A549 (cell line): ENCODE results near the gene PDCD2L. TPM values are rescaled to one million over a fixed set of nuclear protein-coding genes. Genes with fewer than 3 reads are reported as not detected.

Experiments used
- ATAC-seq, 2 experiments: fragments of 200-7000 bp in 1 of 2; fragments of >200 bp in 1 of 2; cut with Nextera tagmentation in 1 of 2; cut with Tn5 transposase in 1 of 2; 3 replicates each; pipeline versions ENCODE4 v1.8.0 to v1.9.1; 2018 to 2020; ENCODE audit warnings: mild to moderate bottlenecking in 1 of 2, moderate library complexity in 1 of 2
- CTCF ChIA-PET: fragments of 300-600 bp; sonication (Branson Sonifier 250); formaldehyde crosslinking; extraction: SDS; loops from one replicate; lab custom pipeline; 2021; ENCODE audit warnings: antibody characterized with exemption, inconsistent platforms; lab: Yijun Ruan, JAX
- POLR2A ChIA-PET: fragments of 350-600 bp; formaldehyde crosslinking; extraction: SDS; loops from one replicate; lab custom pipeline; 2021; ENCODE audit warnings: antibody characterized with exemption, inconsistent platforms; lab: Yijun Ruan, JAX
- DNase-seq, 2 experiments: peaks; one replicate each; pipeline versions ENCODE4 v3.0.0 to v3.0.0-alpha.2; 2011 to 2016; ENCODE audit warnings: low read depth in 1 of 2, low spot score in 1 of 2
- FAIRE-seq: peaks from 2 replicates; lab custom pipeline; 2011; peaks lifted over from hg19 to GRCh38; lab: Jason Lieb, UNC
- H3K27ac ChIP-seq, 2 experiments: fragments of >200 bp; sonication (Bioruptor Twin); formaldehyde crosslinking; 3 replicates each; pipeline ENCODE4 v1.5.1; 2016 to 2017
- H3K4me1 ChIP-seq: fragments of >200 bp; sonication (Bioruptor Twin); formaldehyde crosslinking; 3 replicates; pipeline ENCODE4 v1.6.1; 2016
- H3K4me2 ChIP-seq: fragments of >200 bp; sonication (Bioruptor Twin); formaldehyde crosslinking; 3 replicates; pipeline ENCODE4 v1.6.1; 2016
- H3K4me3 ChIP-seq: fragments of >200 bp; sonication (Bioruptor Twin); formaldehyde crosslinking; 3 replicates; pipeline ENCODE4 v1.5.1; 2016
- H3K9me3 ChIP-seq: fragments of >200 bp; sonication (Bioruptor Twin); formaldehyde crosslinking; 3 replicates; pipeline ENCODE4 v1.6.1; 2016
- BHLHE40 ChIP-seq: IDR thresholded peaks from 2 replicates; pipeline ENCODE4 v1.6.1; 2012; ENCODE audit warnings: low read depth, low read length, inconsistent platforms
- CEBPB ChIP-seq, 2 experiments: fragments of >200 bp in 1 of 2; sonication (Bioruptor Twin) in 1 of 2; formaldehyde crosslinking in 1 of 2; IDR thresholded peaks; 2 replicates each; pipeline ENCODE4 v1.6.1; 2012 to 2016
- CTCF ChIP-seq: fragments of >200 bp; sonication (Bioruptor Twin); formaldehyde crosslinking; IDR thresholded peaks from 3 replicates; pipeline ENCODE4 v1.5.1; 2016
- ELK1 ChIP-seq: fragments of 150-350 bp; IDR thresholded peaks from 2 replicates; pipeline ENCODE4 v1.6.1; 2014; ENCODE audit warnings: low read depth, mild to moderate bottlenecking, low read length
- GATA3 ChIP-seq: IDR thresholded peaks from 2 replicates; pipeline ENCODE4 v1.6.1; 2012; ENCODE audit warnings: borderline replicate concordance
- HES2 ChIP-seq: fragments of >200 bp; sonication (Bioruptor Twin); formaldehyde crosslinking; IDR thresholded peaks from 2 replicates; pipeline ENCODE4 v1.6.1; 2016
- HMGXB4 ChIP-seq: fragments of 250-450 bp; sonication (Bioruptor Pico); IDR thresholded peaks from 2 replicates; pipeline ENCODE4 v1.5.0; 2021; ENCODE audit warnings: mild to moderate bottlenecking, moderate library complexity, borderline replicate concordance
- HOXA7 ChIP-seq: fragments of 250-450 bp; sonication (Bioruptor Pico); IDR thresholded peaks from 2 replicates; pipeline ENCODE4 v1.5.0; 2020; ENCODE audit warnings: mild to moderate bottlenecking, moderate library complexity
- HOXB5 ChIP-seq: fragments of 250-450 bp; sonication (Bioruptor Pico); IDR thresholded peaks from 2 replicates; pipeline ENCODE4 v1.5.0; 2020; ENCODE audit warnings: mild to moderate bottlenecking, moderate library complexity
- JUNB ChIP-seq: fragments of >200 bp; sonication (Bioruptor Twin); formaldehyde crosslinking; IDR thresholded peaks from 2 replicates; pipeline ENCODE4 v1.6.1; 2016
- NPAS2 ChIP-seq: fragments of 250-450 bp; sonication (Bioruptor Pico); IDR thresholded peaks from 2 replicates; pipeline ENCODE4 v1.8.0; 2022; ENCODE audit warnings: mild to moderate bottlenecking, moderate library complexity, borderline replicate concordance
- PHF8 ChIP-seq: fragments of 200-600 bp; sonication (generic); IDR thresholded peaks from 2 replicates; pipeline ENCODE4 v1.6.1; 2016; ENCODE audit warnings: low read depth, mild to moderate bottlenecking, antibody characterized with exemption, moderate library complexity, borderline replicate concordance
- RARB ChIP-seq: fragments of 250-450 bp; sonication (Bioruptor Pico); IDR thresholded peaks from 2 replicates; pipeline ENCODE4 v1.8.0; 2021; ENCODE audit warnings: mild to moderate bottlenecking, moderate library complexity
- REST ChIP-seq: fragments of 200-600 bp; sonication (generic); IDR thresholded peaks from 2 replicates; pipeline ENCODE4 v1.6.1; 2016; ENCODE audit warnings: antibody characterized with exemption, mild to moderate bottlenecking, moderate library complexity
- RFX5 ChIP-seq: fragments of 450-650 bp; IDR thresholded peaks from 2 replicates; pipeline ENCODE4 v1.7.1; 2014; ENCODE audit warnings: antibody characterized with exemption, mild to moderate bottlenecking, moderate library complexity
- TFCP2L1 ChIP-seq: fragments of 250-450 bp; sonication (Bioruptor Pico); IDR thresholded peaks from 2 replicates; pipeline ENCODE4 v1.5.0; 2021; ENCODE audit warnings: mild to moderate bottlenecking
- ZC3H11A ChIP-seq: fragments of 450-650 bp; IDR thresholded peaks from 2 replicates; pipeline ENCODE4 v1.6.1; 2014; ENCODE audit warnings: antibody characterized with exemption, mild to moderate bottlenecking
- ZFP36 ChIP-seq: fragments of 450-650 bp; IDR thresholded peaks from 2 replicates; pipeline ENCODE4 v1.6.1; 2014; ENCODE audit warnings: borderline replicate concordance; ENCODE audit not compliant: partially characterized antibody
- WGBS: methylation state at CpG from one replicate; pipeline ENCODE4 v1.1.6; 2017; ENCODE audit errors: missing lambda C conversion rate; 5-methylcytosine and 5-hydroxymethylcytosine counted together
- polyA plus RNA-seq, 4 experiments: library from polyadenylated mRNA; depleted of rRNA in 3 of 4; stranded (reverse); fragments of >200 nt; fragmentation: RNase III in 1 of 4; extraction: RNeasy Plus Mini Kit Qiagen cat#74134 plus additional on column Dnase treatment in 1 of 4; gene quantifications; 2 replicates in 3 of 4; 3 replicates in 1 of 4; pipeline ENCODE4 v1.2.3, GENCODE V29; 2011 to 2017

Gene PDCD2L
- polyA plus RNA-seq, 2 of the 4 experiments (the other 2 are of a cell fraction): 31.5 to 68.9 TPM

- FAIRE-seq (peak; percentile 83), ATAC-seq (no peak)
- ChIA-PET POLR2A (no interaction called here), CTCF (interaction anchor here (0.7 to 1.6 kb wide), 7 partner anchors 12 to 53 kb away, joined by 3 to 5 read pairs (median 3); no protein-coding TSS in a partner anchor)
- Histone ChIP-seq H3K4me2 (no peak overlapping the region), H3K4me1 (peaks cover 11% of the 10 kb centered on the region; the same call in 2 of the 3 replicates), H3K4me3 (no peak overlapping the region), H3K27ac (no peak overlapping the region)
- WGBS: 88% methylated on average over 10 of the region's 10 CpGs
- TF ChIP-seq ELK1 (no peak), REST (0 out of 2 replicates have a peak, but pooled peaks have one; percentile 16)
- TF ChIP-seq, all 56 proteins: peak for 1
- no peaks in the 10 kb centered on the region for H3K9me3 ChIP-seq
- DNase-seq: no peak
These were observed 5.3 kb downstream of the PDCD2L start for GRCh38 chr19:34409189-34410164.

- ATAC-seq (no peak), FAIRE-seq (no peak), DNase-seq (no peak)
- Histone ChIP-seq H3K4me1 (no peaks in the 10 kb centered on the region; the same call in 2 of the 3 replicates), H3K4me3 (no peak overlapping the region), H3K27ac (no peak overlapping the region), H3K4me2 (no peak overlapping the region), H3K9me3 (no peaks in the 10 kb centered on the region)
- TF ChIP-seq TFCP2L1 (CRISPR knock-in tag) (no peak), JUNB (no peak), RARB (CRISPR knock-in tag) (no peak), BHLHE40 (no peak), HES2 (no peak), ZC3H11A (no peak), RFX5 (no peak), HMGXB4 (CRISPR knock-in tag) (no peak), ZFP36 (no peak)
- POLR2A ChIA-PET: interaction anchor here (0.8 kb wide), 1 partner anchor 78 kb away, joined by 3 read pairs; no protein-coding TSS in a partner anchor
- CTCF ChIA-PET: interaction anchor here (0.8 to 1.5 kb wide), 5 partner anchors 9 to 192 kb away, joined by 3 to 5 read pairs (median 3); no protein-coding TSS in a partner anchor
- WGBS: 93% methylated on average over 13 of the region's 13 CpGs
These were observed 7.0 kb downstream of the PDCD2L start for GRCh38 chr19:34411216-34411615.

GRCh38 chr19:34416021-34416545 is 11.9 kb downstream of the PDCD2L start:
- Histone ChIP-seq H3K4me1 (no peaks in the 10 kb centered on the region), H3K4me2 (no peak overlapping the region), H3K9me3 (no peaks in the 10 kb centered on the region), H3K27ac (no peak overlapping the region), H3K4me3 (no peak overlapping the region)
- FAIRE-seq (peak; percentile 18), DNase-seq (no peak), ATAC-seq (0 out of 6 replicates have a peak, but pooled peaks of 1 of the 2 experiments have one; percentile 24)
- CTCF ChIA-PET: interaction anchor here (1.0 to 3.2 kb wide), 6 partner anchors 8 to 58 kb away, joined by 3 to 18 read pairs (median 6); partner anchors contain the start of gene UBA2
- POLR2A ChIA-PET: interaction anchor here (2.7 kb wide), 1 partner anchor 12 kb away, joined by 6 read pairs; the partner anchor contains the start of gene UBA2
- 89% methylated on average over 7 of the region's 7 CpGs for WGBS
- TF ChIP-seq NPAS2 (no peak), CTCF (no peak), CEBPB (IDR thresholded peaks at IDR 0.05) (no peak), ZC3H11A (no peak), HOXB5 (CRISPR knock-in tag) (no peak), GATA3 (no peak), PHF8 (no peak), ZFP36 (no peak), HOXA7 (no peak), ELK1 (no peak)
